Heart left ventricle (tissue), 16 donors: ENCODE results near the gene SPATS2L. TPM values are rescaled to one million over a fixed set of nuclear protein-coding genes. Genes with fewer than 3 reads are reported as not detected.

Source experiments
- ATAC-seq, 4 donors: fragments of 200-7000 bp; cut with Tn5 transposase; one replicate each; pipeline ENCODE4 v1.9.1; 2020 to 2022; ENCODE audit warnings: moderate library complexity in 4 of 4, mild to moderate bottlenecking in 3 of 4, moderate number of reproducible peaks in 1 of 4
- DNase-seq, 5 donors: peaks; one replicate each; pipeline ENCODE4 v3.0.0-alpha.2; 2020
- H3K27ac ChIP-seq, 12 donors: fragments of 200-600 bp; sonication (generic) in 4 of 12; one replicate each; pipeline versions ENCODE4 v1.5.0 to v1.8.0; 2016 to 2022; ENCODE audit warnings: mild to moderate bottlenecking in 2 of 12
- H3K27me3 ChIP-seq, 9 donors: fragments of 200-600 bp; sonication (generic) in 2 of 9; one replicate each; pipeline versions ENCODE4 v1.5.1 to v1.8.0; 2016 to 2022; ENCODE audit warnings: mild to moderate bottlenecking in 3 of 9
- H3K36me3 ChIP-seq, 9 donors: fragments of 200-600 bp; sonication (generic) in 2 of 9; one replicate each; pipeline versions ENCODE4 v1.5.0 to v1.8.0; 2018 to 2022; ENCODE audit warnings: mild to moderate bottlenecking in 2 of 9
- H3K4me1 ChIP-seq, 12 donors: fragments of 200-600 bp; sonication (generic) in 4 of 12; one replicate each; pipeline versions ENCODE4 v1.5.0 to v1.8.0; 2016 to 2022; ENCODE audit warnings: mild to moderate bottlenecking in 3 of 12
- H3K4me3 ChIP-seq, 12 donors: fragments of 200-600 bp; sonication (generic) in 4 of 12; one replicate each; pipeline versions ENCODE4 v1.5.0 to v1.8.0; 2017 to 2022; ENCODE audit warnings: mild to moderate bottlenecking in 9 of 12, moderate library complexity in 4 of 12
- H3K9me3 ChIP-seq, 12 donors: fragments of 200-600 bp; sonication (generic) in 4 of 12; one replicate each; pipeline versions ENCODE4 v1.5.0 to v1.8.0; 2016 to 2022; ENCODE audit warnings: mild to moderate bottlenecking in 1 of 12
- CTCF ChIP-seq, 12 donors: fragments of 200-600 bp; sonication (generic) in 4 of 12; IDR thresholded peaks; one replicate each; pipeline versions ENCODE4 v1.5.0 to v1.8.0; 2018 to 2022; ENCODE audit warnings: antibody characterized with exemption in 12 of 12, mild to moderate bottlenecking in 5 of 12
- POLR2A ChIP-seq, 2 donors: fragments of 450-650 bp; IDR thresholded peaks; one replicate each; pipeline ENCODE4 v1.6.1; 2017; ENCODE audit warnings: antibody characterized with exemption in 2 of 2, mild to moderate bottlenecking in 2 of 2, moderate library complexity in 2 of 2
- WGBS, 4 donors: extraction: QIAGEN DNeasy Blood & Tissue Kit in 2 of 4; methylation state at CpG; one replicate each; pipeline versions ENCODE4 v1.1.5 to v1.1.7; 2013 to 2018; 5-methylcytosine and 5-hydroxymethylcytosine counted together
- intact Hi-C, 10 donors: fragments of 100-400 bp; cut with DNase I; formaldehyde crosslinking; loops; one replicate each; pipeline versions ENCODE4 v1.11.1 to v1.14.2; 2022
- polyA plus RNA-seq, 2 donors: library from polyadenylated mRNA; stranded (reverse); fragments of 200-250 nt; gene quantifications; one replicate each; pipeline ENCODE4 v1.2.3, GENCODE V29; 2013
- total RNA-seq, 9 donors: library from RNA; depleted of rRNA in 2 of 9; stranded (reverse); fragments of >200 nt in 2 of 9; fragmentation: NEBNext Ultra II Directional in 3 of 9; extraction: Animal tissue kit (Norgen Biotek cat#: 25700) in 3 of 9; gene quantifications; one replicate each; pipeline versions ENCODE4 v1.1.0 to v1.2.4, GENCODE V29; 2016 to 2023
- donor health status: ischemic (EF 13 %, LVEDD 7.1; RV severe dilation, severe dysfunction).
- donor health status: healthy with polysubstance abuse.
- donor health status: DM: no; HTN: yes; CAD: no.
- donor health status: DM: no; HTN: no; CAD: no.
- donor health status: ischemic (EF 25% LVEDD 6.9; RV normal size, moderate dysfunction).
- donor health status: ischemic (EF 25% LVEDD 5.7; RV mildly dilated, moderate dysfunction).
- donor health status: healthy.
- donor health status: DM: yes; HTN: yes; CAD: no.
- donor health status: ischemic (EF 35%, LVEDD 5.7; RV mildly dilated, moderate dysfunction).
- donor health status: nonischemic (EF 11% LVEDD 7.7; RV severe dilation, severe dysfunction).
- donor health status: DM: yes; HTN: yes; CAD: no.
- donor health status: PGD.
- donor health status: ischemic (EF 29% LVEDD 5.4; RV normal size, mild dysfunction).
- donor health status: nonischemic (EF 23%, LVEDD 6.1; RV moderate dilation, normal function).

Gene SPATS2L
- total and polyA plus RNA-seq, 11 donors, result 34.9 to 177 (median 102) TPM

- intact Hi-C loops, result no loop called here
- ATAC-seq (no peak), DNase-seq (no peak)
- WGBS, 4 donors, result 92 to 96% (median 95%) methylated on average over 5 of the region's 5 CpGs
- Histone ChIP-seq H3K9me3 (no peaks in the 10 kb centered on the region), H3K4me3 (no peak overlapping the region), H3K27ac (no peak overlapping the region), H3K4me1 (peaks cover 0 to 29% (median 11%) of the 10 kb centered on the region in 12 donors), H3K27me3 (no peaks in the 10 kb centered on the region), H3K36me3 (peaks cover 0 to 14% (median 11%) of the 10 kb centered on the region in 9 donors)
- TF ChIP-seq CTCF (IDR thresholded peaks at IDR 0.05), result no peak
Observed at GRCh38 chr2:200385063-200385635, 78.7 kb downstream of the SPATS2L start.

- intact Hi-C loops, result no loop called here
- Histone ChIP-seq H3K9me3 (no peaks in the 10 kb centered on the region), H3K36me3 (peaks cover 0 to 29% (median 20%) of the 10 kb centered on the region in 9 donors), H3K27me3 (no peaks in the 10 kb centered on the region), H3K4me3 (no peak overlapping the region), H3K4me1 (peaks cover 0 to 13% (median 2%) of the 10 kb centered on the region in 12 donors), H3K27ac (no peak overlapping the region)
- ATAC-seq, result no peak
- TF ChIP-seq CTCF (IDR thresholded peaks at IDR 0.05), result no peak
- TF ChIP-seq POLR2A (IDR thresholded peaks at IDR 0.05), result no peak
- no peak for DNase-seq
- 82 to 94% (median 91%) methylated on average over 2 of the region's 2 CpGs for WGBS, 4 donors
Observed at GRCh38 chr2:200393191-200393590, 86.7 kb downstream of the SPATS2L start.

GRCh38 chr2:200394045-200394444 lies 87.6 kb downstream of the SPATS2L start:
- no peak for DNase-seq
- Histone ChIP-seq H3K4me1 (peaks cover 0 to 13% (median 2%) of the 10 kb centered on the region in 12 donors), H3K27me3 (no peaks in the 10 kb centered on the region), H3K4me3 (no peak overlapping the region), H3K27ac (no peak overlapping the region), H3K9me3 (no peaks in the 10 kb centered on the region), H3K36me3 (peaks cover 0 to 28% (median 17%) of the 10 kb centered on the region in 9 donors)
- WGBS, 4 donors, result 96 to 98% (median 98%) methylated on average over 7 of the region's 7 CpGs
- TF ChIP-seq CTCF (IDR thresholded peaks at IDR 0.05), result no peak
- no peak for TF ChIP-seq POLR2A (IDR thresholded peaks at IDR 0.05)
- intact Hi-C loops, result no loop called here
- ATAC-seq, result no peak

- no peaks in the 10 kb centered on the region for H3K27me3 ChIP-seq
- peaks cover 0 to 13% (median 2%) of the 10 kb centered on the region in 12 donors for H3K4me1 ChIP-seq
- 65 to 88% (median 85%) methylated on average over 2 of the region's 2 CpGs for WGBS, 4 donors
- H3K36me3 ChIP-seq, result peaks cover 0 to 6% (median 0%) of the 10 kb centered on the region in 9 donors
- no peak overlapping the region for H3K4me3 ChIP-seq
- intact Hi-C loops, result no loop called here
- TF ChIP-seq CTCF (IDR thresholded peaks at IDR 0.05), result no peak
- ATAC-seq, result no peak
- DNase-seq, result no peak
- no peak overlapping the region for H3K27ac ChIP-seq
- no peaks in the 10 kb centered on the region for H3K9me3 ChIP-seq
Observed at GRCh38 chr2:200396781-200397242, 90.3 kb downstream of the SPATS2L start.
